NCI-H774 (cell line): Measurements from ENCODE around the gene RAE1.
A peak's percentile ranks its signal among the peaks of the same experiment; 100 is the strongest.
"Not testable (repeated sequence)": the region's sequence is repeated elsewhere in the genome, so short reads cannot be mapped to it uniquely, and the experiment has no call there.

Source experiments
- DNase-seq: peaks from one replicate; lab custom pipeline; 2025; lab: John Stamatoyannopoulos, UW

RAE1 gene

DNA sequence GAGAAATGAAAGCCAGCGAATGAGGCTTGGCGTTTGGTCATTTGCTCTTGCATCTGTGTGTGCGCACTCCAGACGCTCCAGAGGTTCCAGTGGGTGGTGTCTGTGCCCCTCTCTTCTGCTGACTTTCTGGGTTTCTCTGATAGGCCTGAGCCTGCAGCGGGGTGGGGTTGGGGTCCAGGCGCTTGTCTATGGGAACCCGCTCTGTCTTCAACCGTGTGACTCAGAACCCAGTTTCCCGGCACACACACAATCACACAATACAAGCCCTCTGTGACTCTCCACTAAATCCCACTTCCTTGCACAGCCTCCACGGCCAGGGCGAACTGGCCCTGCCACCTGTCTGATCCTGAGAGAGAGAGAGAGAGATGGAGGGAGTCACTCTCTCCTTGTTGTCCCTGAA, 64.7 kb downstream of the RAE1 start:
- DNase-seq: no peak

DNA sequence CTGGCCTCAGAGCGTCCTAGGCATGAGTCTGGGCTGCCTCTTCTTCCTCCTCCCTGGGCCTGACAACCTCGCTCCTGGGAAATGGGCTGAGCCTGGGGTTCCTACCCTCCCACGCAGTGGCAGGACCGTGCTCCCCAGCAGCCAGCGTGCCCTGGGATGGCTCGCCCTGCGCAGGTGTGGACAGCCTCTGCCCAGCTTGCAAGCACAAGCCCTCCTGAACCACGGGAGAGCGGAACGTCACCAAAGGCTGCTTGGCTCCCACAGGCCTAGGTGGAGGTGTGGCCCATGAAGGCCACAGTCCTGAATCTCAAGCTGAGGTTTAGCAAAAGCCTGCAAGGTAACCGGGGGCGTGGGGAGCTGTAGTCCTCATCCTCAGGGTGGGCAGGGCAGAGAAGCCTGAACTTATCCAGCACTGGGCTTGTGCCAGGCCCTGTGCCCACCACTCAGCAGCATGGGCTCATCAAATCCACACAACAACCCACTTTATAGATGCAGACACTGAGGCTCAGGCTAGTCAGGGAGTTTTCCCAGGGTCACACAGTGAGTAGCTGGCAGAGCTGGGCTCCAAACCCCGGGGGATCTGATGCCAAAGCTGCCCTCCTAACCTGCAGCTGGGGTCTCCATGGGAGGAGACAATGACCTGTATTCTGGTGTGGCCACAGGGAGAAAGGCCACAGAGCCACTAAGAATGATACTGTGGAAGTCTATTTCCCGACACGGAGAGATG, 65.4 kb downstream of the RAE1 start:
- no peak for DNase-seq

DNA sequence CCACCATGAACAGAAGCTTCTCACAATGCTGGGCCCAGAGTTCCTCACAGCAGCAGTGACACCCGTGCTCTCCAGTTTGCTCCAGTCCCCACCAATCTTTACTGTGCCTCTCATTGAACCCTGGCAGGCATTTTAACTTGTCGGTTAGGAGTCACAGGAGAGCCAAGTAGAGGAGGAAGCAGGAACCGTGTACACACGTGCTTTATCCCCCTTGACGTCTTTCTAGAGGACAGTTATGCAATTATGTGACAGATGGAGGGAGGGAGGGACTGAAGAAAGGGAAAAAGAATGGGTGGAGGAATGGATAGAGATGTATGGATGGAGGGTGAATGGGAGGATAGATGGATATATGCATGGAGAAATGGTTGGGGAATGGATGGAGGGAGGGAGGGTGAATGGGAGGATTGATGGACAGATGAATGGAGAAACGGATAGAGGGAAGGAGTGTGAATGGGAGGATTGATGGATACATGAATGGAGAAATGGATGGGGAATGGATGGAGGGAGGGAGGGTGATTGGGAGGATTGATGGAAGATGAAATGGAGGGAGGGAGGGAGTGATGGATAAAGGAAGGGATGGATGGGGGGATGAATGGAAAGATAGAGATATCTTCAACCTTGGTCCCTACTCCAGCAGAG, 66.1 kb downstream of the RAE1 start:
- DNase-seq: no peak

DNA sequence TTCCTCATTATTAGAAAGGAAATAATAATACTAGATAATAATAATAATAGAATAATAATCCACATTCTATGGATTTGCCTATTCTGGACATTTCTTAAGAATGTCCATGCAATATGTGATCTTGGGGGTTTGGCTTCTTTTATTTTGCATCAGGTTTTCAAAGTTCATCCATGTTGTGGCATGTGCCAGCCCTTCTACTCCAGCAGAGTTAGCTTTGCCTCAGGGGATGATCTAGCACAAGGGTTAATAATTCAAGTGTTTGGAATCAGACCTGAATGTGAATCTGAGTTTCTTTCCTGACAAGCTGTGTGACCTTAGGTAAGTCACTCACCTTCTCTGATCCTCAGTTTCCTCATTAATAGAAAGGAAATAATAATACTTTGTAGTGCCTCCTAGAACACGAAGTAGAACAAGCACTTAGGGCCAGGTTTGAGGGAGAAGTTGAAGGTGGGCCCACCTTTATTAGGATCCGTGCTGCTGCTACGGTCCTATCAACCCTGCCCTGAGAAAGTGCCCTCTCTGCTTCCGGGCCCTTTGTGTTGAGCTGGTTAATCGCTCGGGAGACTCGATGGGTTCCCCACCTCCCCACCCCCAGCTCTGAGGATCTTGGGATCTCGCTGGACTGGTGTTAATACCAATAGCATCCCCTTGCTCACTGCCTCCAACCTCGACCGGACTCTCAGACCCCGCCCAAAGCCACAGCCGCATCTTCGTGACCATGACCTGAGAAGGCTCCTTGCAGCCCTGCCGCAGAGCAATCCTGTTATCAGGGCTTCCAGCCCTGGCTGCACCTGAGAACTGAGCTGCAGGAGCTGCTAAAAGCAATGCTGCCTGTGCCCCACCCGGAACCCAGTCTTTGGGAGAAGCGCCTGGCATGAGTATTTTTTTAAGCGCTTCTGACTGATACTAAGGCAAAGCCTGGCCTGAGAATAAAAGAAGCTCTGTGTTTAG, 67.0 kb downstream of the RAE1 start:
- no peak for DNase-seq

DNA sequence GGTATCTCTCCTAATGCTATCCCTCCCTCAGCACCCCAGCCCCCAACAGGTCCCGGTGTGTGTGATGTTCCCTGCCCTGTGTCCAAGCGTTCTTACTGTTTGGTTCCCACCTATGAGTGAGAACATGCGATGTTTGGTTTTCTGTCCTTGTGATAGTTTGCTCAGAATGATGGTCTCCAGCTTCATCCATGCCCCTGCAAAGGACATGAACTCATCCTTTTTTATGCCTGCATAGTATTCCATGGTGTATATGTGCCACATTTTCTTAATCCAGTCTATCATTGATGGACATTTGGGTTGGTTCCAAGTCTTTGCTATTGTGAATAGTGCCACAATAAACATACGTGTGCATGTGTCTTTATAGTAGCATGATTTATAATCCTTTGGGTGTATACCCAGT, 68.4 kb downstream of the RAE1 start:
- not testable (repeated sequence) for DNase-seq

DNA sequence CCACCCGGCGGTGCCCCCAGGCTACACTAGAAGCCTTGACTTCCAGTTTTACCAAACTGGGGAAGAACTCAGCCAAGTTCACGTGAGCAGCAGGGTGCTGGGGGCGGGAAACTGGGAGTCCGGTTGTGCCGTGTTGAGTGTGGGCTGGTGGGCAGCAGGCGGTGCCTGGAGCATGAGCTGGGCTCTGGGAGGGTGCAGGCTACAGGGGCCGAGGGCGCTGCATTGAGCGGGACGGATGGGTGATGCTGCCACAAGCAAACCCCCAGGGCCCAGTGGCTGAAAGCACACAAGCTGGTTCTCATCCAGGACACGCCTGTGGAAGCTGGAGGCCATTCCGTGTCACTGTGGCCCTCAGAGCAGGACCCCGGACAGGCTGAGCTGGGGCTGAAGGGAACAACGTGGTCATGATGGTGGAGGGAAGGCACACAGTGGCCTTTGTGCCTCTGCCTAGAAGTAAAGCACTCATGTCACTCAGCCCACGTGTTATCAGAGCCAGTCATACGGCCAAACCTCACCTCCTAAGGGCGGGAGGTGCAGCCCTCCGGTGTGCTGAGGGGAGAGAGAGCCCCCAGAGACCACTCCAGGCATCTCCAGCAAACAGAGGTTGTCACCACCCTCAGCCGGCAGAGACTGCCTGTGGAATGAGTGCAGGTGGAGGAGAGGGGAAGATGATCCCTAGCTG, 69.7 kb downstream of the RAE1 start:
- no peak for DNase-seq

DNA sequence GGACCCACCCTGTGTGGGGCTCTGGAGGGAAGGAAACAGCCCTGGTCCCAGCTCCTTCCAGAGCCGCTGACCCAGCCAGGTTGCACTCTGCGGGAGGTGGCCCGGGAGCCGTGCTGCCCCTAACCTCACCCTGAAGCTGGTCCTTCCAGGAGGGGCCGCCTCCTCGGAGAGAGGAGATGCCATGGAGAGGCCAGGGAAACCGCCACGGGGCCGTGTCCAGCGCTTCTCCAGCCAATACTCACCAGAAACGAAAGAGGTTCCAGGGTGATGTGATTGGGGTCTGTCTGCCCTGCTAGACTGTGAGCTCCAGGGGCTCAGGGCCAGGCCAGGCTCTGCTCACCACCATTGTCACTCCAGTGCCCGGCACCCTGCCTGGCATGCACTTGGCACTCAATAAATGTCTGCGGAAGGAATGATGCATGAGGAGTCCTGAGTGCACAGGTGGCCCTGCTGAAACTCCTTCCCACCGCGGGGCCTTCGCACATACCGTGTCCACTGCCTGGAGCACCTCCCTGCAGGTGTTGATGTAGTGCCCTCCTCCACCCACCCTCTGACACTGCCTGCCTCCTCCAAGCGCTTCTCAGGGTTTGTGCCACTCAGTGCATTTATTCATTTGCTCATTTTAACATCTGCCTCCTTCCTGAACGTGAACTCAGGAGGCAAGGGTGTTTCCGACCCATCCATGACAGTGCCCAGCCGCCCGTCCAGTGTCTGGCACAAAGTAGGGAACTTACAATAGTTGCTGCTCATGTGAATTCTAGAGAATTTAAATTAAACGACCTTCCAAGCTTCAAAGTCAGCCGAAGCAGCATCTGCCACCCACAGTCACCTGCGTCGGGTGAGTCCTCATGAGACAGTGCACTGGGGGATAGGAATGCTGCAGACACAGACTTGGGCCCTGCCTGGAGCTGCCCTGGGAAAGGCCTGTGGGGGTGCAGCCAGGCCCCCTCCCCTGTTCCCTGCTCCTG, 70.5 kb downstream of the RAE1 start:
- no peak for DNase-seq

DNA sequence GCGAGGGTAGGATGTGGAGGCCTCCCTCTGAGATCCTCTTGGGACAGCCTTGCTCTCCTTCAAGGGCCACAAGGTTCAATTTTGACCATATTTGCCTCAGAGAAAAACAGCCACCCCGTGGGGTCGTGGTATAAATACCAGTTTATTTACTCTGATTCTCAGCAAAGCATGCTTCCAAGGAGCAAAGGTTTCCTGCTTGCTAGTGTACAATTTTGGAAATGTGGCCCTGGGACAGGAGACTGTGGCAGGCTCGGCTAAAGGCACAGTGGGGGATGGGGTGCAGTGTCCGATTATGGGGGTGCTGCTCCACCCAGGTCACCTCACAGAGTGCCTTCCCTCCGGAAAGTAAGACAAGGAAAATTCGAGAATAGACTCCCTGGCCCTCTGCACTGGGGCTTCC, 71.2 kb downstream of the RAE1 start:
- DNase-seq: no peak

DNA sequence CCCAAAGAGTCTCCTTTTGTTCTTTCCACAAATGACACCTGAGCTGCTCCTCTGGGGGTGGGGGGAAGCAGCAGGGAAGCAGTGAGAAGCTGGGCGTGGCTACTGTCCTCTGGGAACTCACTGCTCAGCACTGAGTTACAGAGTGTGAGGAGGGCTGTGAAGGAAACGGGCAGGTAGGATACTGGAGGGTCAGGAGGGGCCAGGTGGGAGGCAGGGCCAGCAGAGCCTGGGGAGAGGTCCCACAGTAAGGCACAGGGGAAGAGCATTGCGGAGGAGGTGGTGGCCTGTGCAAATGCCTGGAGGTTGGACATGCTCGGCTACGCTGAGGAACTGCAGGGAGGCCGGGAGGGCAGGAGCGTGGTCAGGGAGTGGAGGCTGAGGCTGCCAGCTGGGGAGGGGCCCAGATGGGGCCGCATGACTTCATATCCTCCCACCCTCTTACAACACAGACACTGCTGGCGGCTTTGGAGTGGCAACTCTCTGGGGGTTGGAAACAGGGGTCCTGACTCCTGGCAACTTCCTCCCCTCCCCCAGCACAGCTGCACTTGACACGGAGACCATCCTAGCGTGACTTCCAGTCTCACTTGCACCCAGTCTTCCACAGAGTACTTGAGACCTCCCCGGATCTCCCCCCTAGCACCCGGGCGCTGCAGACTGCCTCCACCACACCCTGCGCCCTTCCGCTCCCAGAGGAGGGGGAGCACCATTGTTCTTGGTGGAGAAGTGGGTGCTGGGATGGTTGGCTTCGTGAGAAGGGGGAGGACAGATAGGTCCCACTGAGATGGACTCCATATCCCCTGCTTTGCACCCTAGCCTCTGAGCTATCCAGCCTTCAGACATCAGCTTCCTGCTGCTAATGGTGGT, 74.3 kb downstream of the RAE1 start:
- no peak for DNase-seq

DNA sequence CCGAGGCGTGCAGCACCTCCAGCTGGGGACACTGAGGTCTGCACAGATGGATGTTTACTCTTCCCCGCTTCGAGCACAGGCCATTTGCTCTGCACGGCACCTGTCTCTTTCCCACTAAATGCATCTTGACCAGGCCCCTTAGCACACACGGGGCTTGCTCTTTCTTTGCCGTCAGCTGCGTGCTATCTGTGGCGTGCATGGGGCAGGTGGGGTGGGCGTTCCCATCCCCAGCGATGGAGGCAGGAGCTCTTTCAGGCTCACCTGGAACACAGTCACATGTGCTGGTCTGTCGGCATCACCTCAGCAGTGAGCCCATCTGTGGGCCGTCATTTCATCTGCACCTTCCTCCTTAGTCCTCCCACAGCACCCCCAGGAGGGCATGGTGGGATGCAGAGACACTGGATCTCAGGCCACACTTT, 75.2 kb downstream of the RAE1 start:
- peak; percentile 73 for DNase-seq

DNA sequence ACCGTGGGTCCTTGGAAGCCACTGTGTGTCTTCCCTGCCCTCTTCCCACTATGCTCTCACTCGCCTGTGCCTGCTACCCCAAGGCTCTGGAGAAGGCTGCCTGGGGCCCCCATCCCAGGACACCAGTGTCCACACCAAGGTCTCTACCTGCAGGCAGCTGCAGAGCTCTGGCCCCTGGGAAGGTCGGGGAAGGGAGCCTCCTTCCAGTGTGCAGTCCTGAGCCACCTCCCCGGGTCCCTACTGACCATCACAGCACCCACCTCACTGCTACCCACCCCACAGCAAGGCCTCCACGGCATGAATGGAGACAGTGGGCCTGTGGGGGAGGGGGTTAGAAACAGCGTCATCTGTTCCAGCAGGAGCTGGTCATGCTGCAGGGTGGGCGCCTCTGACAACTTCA, 75.8 kb downstream of the RAE1 start:
- no peak for DNase-seq

DNA sequence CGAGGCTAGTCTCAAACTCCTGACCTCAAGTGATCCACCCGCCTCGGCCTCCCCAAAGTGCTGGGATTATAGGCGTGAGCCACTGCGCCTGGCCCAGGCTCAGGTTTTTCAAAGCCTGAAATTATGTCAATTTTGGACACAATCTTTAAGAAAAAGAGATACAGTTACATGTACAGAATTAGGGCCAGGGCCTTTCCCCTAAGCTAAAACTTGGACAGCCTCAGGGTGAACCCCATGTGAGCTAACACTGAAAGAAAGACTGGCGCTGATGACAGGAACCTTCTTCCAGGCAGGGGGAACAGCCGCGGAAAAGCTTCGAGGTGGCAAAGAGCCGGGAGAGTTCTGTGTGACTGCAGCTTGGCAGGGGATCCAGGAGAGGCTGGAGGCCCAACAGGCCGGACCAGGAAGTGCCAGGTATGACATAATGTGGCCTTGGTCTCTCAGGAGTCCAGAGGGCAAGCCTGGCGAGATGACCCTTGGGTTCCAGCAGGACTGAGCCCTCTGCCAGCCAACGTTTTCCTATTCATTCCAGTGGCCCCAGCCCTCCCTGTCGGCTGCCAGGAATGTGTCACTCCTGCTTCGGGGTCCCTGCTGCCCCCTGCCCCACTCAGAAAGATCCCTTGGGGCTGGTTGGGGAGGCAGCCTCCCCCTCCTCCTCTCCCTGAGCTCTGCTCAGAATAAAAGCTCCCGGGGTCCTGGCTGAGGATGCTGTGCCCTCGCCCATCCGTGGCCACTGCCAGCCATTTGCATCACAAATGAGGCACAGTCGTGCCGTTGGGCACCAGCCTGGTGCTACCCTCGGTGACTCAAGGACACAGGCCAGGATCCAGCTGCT, 77.5 kb downstream of the RAE1 start:
- DNase-seq: no peak
